Colon (tissue), 2 donors: ENCODE data around the gene TMEM51.

Experiments used
- FAIRE-seq: peaks from 2 replicates; lab custom pipeline; 2012; peaks lifted over from hg19 to GRCh38; lab: Jason Lieb, UNC
- donor health status: control.
- donor health status: control.

The TMEM51 gene

GRCh38 chr1:15218287-15219279, 65.0 kb downstream of the TMEM51 start:
- FAIRE-seq, result no peak

- FAIRE-seq, result no peak
Observed at GRCh38 chr1:15219280-15220023, 65.9 kb downstream of the TMEM51 start.

GRCh38 chr1:15220024-15220392, 66.5 kb downstream of the TMEM51 start:
- FAIRE-seq, result no peak

GRCh38 chr1:15220825-15221431, 67.4 kb downstream of the TMEM51 start:
- no peak for FAIRE-seq

- FAIRE-seq, result no peak
Observed at GRCh38 chr1:15222653-15223303, 69.2 kb downstream of the TMEM51 start.

GRCh38 chr1:15224259-15224869, 70.8 kb downstream of the TMEM51 start:
- FAIRE-seq, result no peak

- no peak for FAIRE-seq
Observed at GRCh38 chr1:15224974-15225373, 71.4 kb downstream of the TMEM51 start.

- FAIRE-seq, result no peak
Observed at GRCh38 chr1:15225461-15225860, 71.9 kb downstream of the TMEM51 start.

GRCh38 chr1:15226388-15227255, 73.1 kb downstream of the TMEM51 start:
- no peak for FAIRE-seq

- peak; percentile 45 for FAIRE-seq
Observed at GRCh38 chr1:15229707-15230131, 76.2 kb downstream of the TMEM51 start.

GRCh38 chr1:15231714-15232201, 78.2 kb downstream of the TMEM51 start:
- no peak for FAIRE-seq

GRCh38 chr1:15233689-15234088, 80.1 kb downstream of the TMEM51 start:
- no peak for FAIRE-seq

GRCh38 chr1:15236321-15236721, 82.8 kb downstream of the TMEM51 start:
- no peak for FAIRE-seq

GRCh38 chr1:15236746-15237145, 83.2 kb downstream of the TMEM51 start:
- FAIRE-seq, result no peak

- no peak for FAIRE-seq
Observed at GRCh38 chr1:15238789-15239188, 85.2 kb downstream of the TMEM51 start.

GRCh38 chr1:15242766-15243165, 89.2 kb downstream of the TMEM51 start:
- no peak for FAIRE-seq

- no peak for FAIRE-seq
Observed at GRCh38 chr1:15243275-15244043, 89.9 kb downstream of the TMEM51 start.

GRCh38 chr1:15244813-15245212, 91.3 kb downstream of the TMEM51 start:
- no peak for FAIRE-seq

GRCh38 chr1:15245593-15246360, 92.2 kb downstream of the TMEM51 start:
- no peak for FAIRE-seq
